SU-DHL-6 (cell line): ENCODE results near the gene KIF3B.

Experiments
- EZH2phosphoT487 ChIP-seq: fragments of 200-600 bp; sonication (generic), shearing (Covaris generic); conservative IDR thresholded peaks from 2 replicates; pipeline ENCODE4 v1.6.1; 2018; ENCODE audit warnings: mild to moderate bottlenecking, antibody characterized with exemption, low read length, moderate library complexity, mixed read lengths
- TF ChIP-seq, protein P1 (sequence below): fragments of 200-600 bp; sonication (generic); IDR thresholded peaks from one replicate; pipeline ENCODE4 v1.5.1; 2017; ENCODE audit warnings: antibody characterized with exemption, mild to moderate bottlenecking, low read length, moderate library complexity; ENCODE audit not compliant: insufficient read depth, poor library complexity, severe bottlenecking

- TF ChIP-seq, protein P1, sequence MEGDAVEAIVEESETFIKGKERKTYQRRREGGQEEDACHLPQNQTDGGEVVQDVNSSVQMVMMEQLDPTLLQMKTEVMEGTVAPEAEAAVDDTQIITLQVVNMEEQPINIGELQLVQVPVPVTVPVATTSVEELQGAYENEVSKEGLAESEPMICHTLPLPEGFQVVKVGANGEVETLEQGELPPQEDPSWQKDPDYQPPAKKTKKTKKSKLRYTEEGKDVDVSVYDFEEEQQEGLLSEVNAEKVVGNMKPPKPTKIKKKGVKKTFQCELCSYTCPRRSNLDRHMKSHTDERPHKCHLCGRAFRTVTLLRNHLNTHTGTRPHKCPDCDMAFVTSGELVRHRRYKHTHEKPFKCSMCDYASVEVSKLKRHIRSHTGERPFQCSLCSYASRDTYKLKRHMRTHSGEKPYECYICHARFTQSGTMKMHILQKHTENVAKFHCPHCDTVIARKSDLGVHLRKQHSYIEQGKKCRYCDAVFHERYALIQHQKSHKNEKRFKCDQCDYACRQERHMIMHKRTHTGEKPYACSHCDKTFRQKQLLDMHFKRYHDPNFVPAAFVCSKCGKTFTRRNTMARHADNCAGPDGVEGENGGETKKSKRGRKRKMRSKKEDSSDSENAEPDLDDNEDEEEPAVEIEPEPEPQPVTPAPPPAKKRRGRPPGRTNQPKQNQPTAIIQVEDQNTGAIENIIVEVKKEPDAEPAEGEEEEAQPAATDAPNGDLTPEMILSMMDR = no peak
- no peak for TF ChIP-seq EZH2phosphoT487
Observed at GRCh38 chr20:32227744-32228688, 49.4 kb upstream of the KIF3B start.
